ENCODE results near the gene COX17.
A peak's percentile ranks its signal among the peaks of the same experiment; 100 is the strongest.
"Not testable (repeated sequence)": the region's sequence is repeated elsewhere in the genome, so short reads cannot be mapped to it uniquely, and the experiment has no call there.

The COX17 gene

GRCh38 chr3:119676771-119677640 is at the start of gene COX17:
COX17 (minus strand) TSS chr3:119677406; CDS start chr3:119677310, 96 bp downstream.
- peak; percentile 98 for DNase-seq

GRCh38 chr3:119726909-119727308 is 49.7 kb upstream of the COX17 start:
- DNase-seq, result no peak

GRCh38 chr3:119723022-119723421 is 45.8 kb upstream of the COX17 start:
- no peak for DNase-seq

- no peak for DNase-seq
Measured at GRCh38 chr3:119717520-119717919, 40.3 kb upstream of the COX17 start.

- DNase-seq, result no peak
Measured at GRCh38 chr3:119716998-119717397, 39.8 kb upstream of the COX17 start.

- no peak for DNase-seq
Measured at GRCh38 chr3:119715105-119715504, 37.9 kb upstream of the COX17 start.

GRCh38 chr3:119703820-119704531 is 26.8 kb upstream of the COX17 start:
- DNase-seq, result no peak

GRCh38 chr3:119702530-119703527 is 25.6 kb upstream of the COX17 start, which contains the start of gene CFAP91:
CFAP91 (plus strand) TSS chr3:119703022; CDS start chr3:119703099, 77 bp downstream.
- peak; percentile 87 for DNase-seq

- DNase-seq, result no peak
Measured at GRCh38 chr3:119700920-119701734, 23.9 kb upstream of the COX17 start.

- peak; percentile 82 for DNase-seq
Measured at GRCh38 chr3:119700269-119700919, 23.2 kb upstream of the COX17 start.

GRCh38 chr3:119697394-119697793 is 20.2 kb upstream of the COX17 start:
- no peak for DNase-seq

GRCh38 chr3:119695480-119695879 is 18.3 kb upstream of the COX17 start:
- no peak for DNase-seq

GRCh38 chr3:119690043-119690656 is 12.9 kb upstream of the COX17 start:
- DNase-seq, result no peak

GRCh38 chr3:119683421-119683820 is 6.2 kb upstream of the COX17 start:
- no peak for DNase-seq

- peak; percentile 54 for DNase-seq
Measured at GRCh38 chr3:119681279-119681678, 4.1 kb upstream of the COX17 start.

GRCh38 chr3:119679874-119680273 is 2.7 kb upstream of the COX17 start:
- no peak for DNase-seq

- DNase-seq, result not testable (repeated sequence)
Measured at GRCh38 chr3:119678209-119678608, 1.0 kb upstream of the COX17 start.

GRCh38 chr3:119677641-119677934 is 382 bp upstream of the COX17 start:
- DNase-seq, result no peak

- no peak for DNase-seq
Measured at GRCh38 chr3:119676020-119676419, 1.2 kb downstream of the COX17 start.

GRCh38 chr3:119675188-119675874 is 1.9 kb downstream of the COX17 start:
- DNase-seq, result no peak
